ENCODE results near the gene PGGT1B. TPM values are rescaled to one million over a fixed set of nuclear protein-coding genes. Genes with fewer than 3 reads are reported as not detected.

PGGT1B gene
- total RNA-seq, 1 donor from 2014 or later = 47.5 TPM

DNA sequence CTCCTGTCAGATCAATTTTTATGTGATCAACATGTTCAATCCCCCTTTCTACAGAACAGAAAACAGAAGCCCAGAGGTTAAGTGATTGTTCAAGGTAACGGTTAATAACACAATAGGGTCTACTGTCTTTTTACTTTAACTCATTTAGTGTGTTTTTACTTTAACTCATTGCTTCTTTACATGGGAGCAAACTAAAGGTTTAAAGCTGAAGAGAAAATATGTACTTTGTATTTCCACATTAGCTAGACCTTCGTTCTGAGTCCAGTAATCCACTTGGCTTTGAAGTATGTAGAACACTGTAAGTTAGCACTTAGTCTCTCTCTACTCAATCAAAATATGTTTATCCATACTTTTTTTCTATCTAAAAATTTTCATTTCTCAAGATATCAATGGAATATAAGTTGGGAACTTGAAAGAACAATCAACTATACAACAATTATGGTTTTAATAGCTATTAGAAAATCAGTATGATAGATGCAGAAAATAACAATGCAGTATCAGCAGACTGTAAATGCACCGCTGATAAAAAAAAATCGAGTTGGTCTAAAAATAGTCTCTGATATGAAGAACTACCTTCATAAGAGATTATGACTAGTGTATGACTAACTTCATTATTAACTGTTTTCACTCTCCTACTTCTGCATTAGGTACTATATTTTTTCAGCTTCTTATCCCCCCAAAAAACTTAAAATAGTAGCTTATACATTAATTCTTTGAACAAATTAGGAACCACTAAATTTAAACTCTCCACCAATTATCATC, 20.6 kb downstream of the PGGT1B start:
- ATAC-seq (no peak), DNase-seq (no peak)
- TF ChIP-seq, protein P1, sequence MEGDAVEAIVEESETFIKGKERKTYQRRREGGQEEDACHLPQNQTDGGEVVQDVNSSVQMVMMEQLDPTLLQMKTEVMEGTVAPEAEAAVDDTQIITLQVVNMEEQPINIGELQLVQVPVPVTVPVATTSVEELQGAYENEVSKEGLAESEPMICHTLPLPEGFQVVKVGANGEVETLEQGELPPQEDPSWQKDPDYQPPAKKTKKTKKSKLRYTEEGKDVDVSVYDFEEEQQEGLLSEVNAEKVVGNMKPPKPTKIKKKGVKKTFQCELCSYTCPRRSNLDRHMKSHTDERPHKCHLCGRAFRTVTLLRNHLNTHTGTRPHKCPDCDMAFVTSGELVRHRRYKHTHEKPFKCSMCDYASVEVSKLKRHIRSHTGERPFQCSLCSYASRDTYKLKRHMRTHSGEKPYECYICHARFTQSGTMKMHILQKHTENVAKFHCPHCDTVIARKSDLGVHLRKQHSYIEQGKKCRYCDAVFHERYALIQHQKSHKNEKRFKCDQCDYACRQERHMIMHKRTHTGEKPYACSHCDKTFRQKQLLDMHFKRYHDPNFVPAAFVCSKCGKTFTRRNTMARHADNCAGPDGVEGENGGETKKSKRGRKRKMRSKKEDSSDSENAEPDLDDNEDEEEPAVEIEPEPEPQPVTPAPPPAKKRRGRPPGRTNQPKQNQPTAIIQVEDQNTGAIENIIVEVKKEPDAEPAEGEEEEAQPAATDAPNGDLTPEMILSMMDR (IDR thresholded peaks at IDR 0.05) = no peak
- H3K4me1 ChIP-seq = peaks cover 19% of the 10 kb centered on the region
- H3K36me3 ChIP-seq = peaks cover 41% of the 10 kb centered on the region
- intact Hi-C loops (cut with DNase I) = no loop called here
- H3K27me3 ChIP-seq (ENCODE audit: low read depth) = no peaks in the 10 kb centered on the region
- no peak overlapping the region for H3K4me3 ChIP-seq
- H3K27ac ChIP-seq = no peak overlapping the region
- H3K9me3 ChIP-seq = no peaks in the 10 kb centered on the region

DNA sequence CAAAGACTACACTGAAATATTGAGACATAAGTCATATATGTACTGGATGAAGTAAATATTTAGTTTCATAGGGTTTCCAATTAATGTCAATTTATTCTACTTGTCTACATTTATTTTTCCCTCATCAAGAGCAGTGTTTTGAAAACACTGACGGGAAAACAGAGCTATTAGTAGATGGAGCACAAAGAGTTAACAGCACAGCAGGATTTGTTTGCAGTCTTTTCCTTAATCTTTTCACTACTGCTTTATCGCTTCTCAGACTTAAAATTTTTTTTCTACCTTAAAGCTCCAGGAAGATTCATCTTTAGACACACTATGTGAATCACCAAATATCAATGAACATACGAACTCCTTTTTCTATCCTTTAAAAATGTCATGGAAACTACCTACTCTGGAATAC, 25.6 kb downstream of the PGGT1B start:
- peaks cover 71% of the 10 kb centered on the region for H3K36me3 ChIP-seq
- H3K27ac ChIP-seq = no peak overlapping the region
- TF ChIP-seq, protein P1 (IDR thresholded peaks at IDR 0.05) = no peak
- intact Hi-C loops (cut with DNase I) = no loop called here
- H3K4me1 ChIP-seq = peaks cover 3% of the 10 kb centered on the region
- DNase-seq = no peak
- no peak for ATAC-seq
- H3K4me3 ChIP-seq = no peak overlapping the region
- no peaks in the 10 kb centered on the region for H3K9me3 ChIP-seq
- no peaks in the 10 kb centered on the region for H3K27me3 ChIP-seq (ENCODE audit: low read depth)

DNA sequence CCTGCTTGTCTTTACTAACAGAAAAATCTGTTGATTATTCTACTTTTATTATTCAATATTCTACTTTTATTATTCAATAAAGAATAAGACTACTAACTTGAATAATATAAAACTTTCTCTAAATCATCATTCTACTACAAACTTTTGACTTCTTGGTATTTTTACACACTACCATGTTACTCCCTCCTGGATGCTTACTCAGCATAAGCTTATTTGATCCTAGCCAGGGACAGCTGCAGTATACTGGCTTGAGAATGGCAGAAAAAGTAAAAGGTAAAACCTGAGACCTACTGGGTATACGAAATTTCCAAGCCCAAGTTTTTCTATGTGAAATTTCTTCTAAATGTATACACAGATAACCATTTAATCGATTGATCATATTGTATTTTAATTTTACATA, 26.1 kb downstream of the PGGT1B start:
- Histone ChIP-seq H3K27ac (no peak overlapping the region), H3K36me3 (peaks cover 73% of the 10 kb centered on the region), H3K27me3 (ENCODE audit: low read depth) (no peaks in the 10 kb centered on the region), H3K4me3 (no peak overlapping the region), H3K9me3 (no peaks in the 10 kb centered on the region), H3K4me1 (no peaks in the 10 kb centered on the region)
- intact Hi-C loops (cut with DNase I) = no loop called here
- TF ChIP-seq, protein P1 (IDR thresholded peaks at IDR 0.05) = no peak
- ATAC-seq (no peak), DNase-seq (no peak)

DNA sequence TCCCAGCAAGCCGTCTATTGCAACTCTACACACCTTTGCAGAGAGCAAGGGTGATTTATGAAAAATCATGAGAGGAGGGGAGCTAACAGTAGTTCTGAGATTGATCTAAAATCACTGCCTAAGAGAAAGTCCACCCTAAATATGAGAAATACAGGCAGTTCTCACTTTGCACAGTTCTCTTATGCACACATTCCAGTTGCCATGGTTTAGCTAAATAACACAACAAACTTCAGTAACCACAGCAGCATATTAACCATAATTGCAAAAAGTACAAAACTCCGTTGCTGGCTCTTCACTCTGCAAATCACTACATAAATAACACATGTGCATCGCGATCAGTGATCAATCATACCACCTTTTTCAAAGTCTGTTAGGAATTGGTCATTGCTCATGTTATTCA, 31.1 kb downstream of the PGGT1B start:
- Histone ChIP-seq H3K9me3 (no peaks in the 10 kb centered on the region), H3K27ac (no peak overlapping the region), H3K4me3 (no peak overlapping the region), H3K4me1 (no peaks in the 10 kb centered on the region), H3K27me3 (ENCODE audit: low read depth) (no peaks in the 10 kb centered on the region), H3K36me3 (peaks cover 75% of the 10 kb centered on the region)
- DNase-seq = no peak
- intact Hi-C loops (cut with DNase I) = no loop called here
- no peak for ATAC-seq
- TF ChIP-seq, protein P1 (IDR thresholded peaks at IDR 0.05) = no peak

DNA sequence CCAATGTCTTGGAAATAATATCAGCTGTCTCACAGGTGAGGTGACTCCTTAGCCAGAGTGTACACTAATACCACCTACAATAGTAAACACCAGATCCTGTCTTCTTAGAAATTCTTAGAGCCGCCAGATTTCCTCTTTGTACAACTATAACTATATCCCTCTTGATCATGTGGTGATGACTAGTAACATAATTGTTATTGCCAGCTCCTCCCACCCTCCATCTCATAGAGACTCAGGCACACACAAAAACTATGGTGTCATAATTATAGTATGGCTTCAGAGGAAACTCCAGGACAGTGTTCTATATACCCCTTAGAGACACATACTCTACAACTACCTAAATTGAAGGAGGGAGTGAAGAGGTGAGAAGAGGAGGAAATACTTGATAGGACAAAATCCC, 33.1 kb downstream of the PGGT1B start:
- ATAC-seq = no peak
- H3K36me3 ChIP-seq = peaks cover 56% of the 10 kb centered on the region
- TF ChIP-seq, protein P1 (IDR thresholded peaks at IDR 0.05) = no peak
- DNase-seq = no peak
- no peak overlapping the region for H3K4me3 ChIP-seq
- H3K4me1 ChIP-seq = no peaks in the 10 kb centered on the region
- intact Hi-C loops (cut with DNase I) = no loop called here
- H3K27me3 ChIP-seq (ENCODE audit: low read depth) = no peaks in the 10 kb centered on the region
- no peaks in the 10 kb centered on the region for H3K9me3 ChIP-seq
- no peak overlapping the region for H3K27ac ChIP-seq

Measured in lower lobe of right lung (tissue), 2 donors.